ENCODE results near the gene DNAJC10.

GRCh38 chr2:182836451-182836850 lies 120.4 kb downstream of the DNAJC10 start:
- TF ChIP-seq CTCF (conservative IDR thresholded peaks at IDR 0.05) (no peak), EZH2 (IDR thresholded peaks at IDR 0.05; ENCODE audit: low read depth) (no peak)
